ENCODE results near the gene EVL.

EVL gene

DNA sequence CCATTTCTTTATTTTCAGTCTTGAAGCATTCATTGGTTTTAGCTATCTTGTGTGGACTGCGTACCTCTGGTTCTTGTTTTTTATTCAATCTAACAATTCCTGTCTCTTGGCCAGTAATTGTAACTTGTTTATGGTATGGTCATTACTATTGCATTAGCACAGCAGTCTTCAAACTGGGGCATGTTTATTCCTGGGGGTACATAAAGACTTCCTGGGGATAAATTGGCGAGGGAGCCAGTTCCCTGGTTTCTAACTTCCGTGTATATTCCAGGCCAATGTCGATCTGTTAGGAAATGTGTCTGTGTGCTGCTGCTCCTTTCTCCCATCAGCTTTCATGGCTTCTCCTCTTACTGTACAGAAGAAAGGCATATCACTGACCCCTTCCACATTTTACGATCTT, 13.7 kb upstream of the EVL start:
- in situ Hi-C loops (cut with HindIII; ENCODE audit: low pct_ligation_motif_present, low sequenced_read_pairs): no loop called here
- DNase-seq: no peak
- no peaks in the 10 kb centered on the region for H3K36me3 ChIP-seq (replicated peaks)
- no peak overlapping the region for H3K4me3 ChIP-seq (ENCODE audit: low read depth, low read length)
- no peak overlapping the region for H3K27ac ChIP-seq
- TF ChIP-seq, protein P1, sequence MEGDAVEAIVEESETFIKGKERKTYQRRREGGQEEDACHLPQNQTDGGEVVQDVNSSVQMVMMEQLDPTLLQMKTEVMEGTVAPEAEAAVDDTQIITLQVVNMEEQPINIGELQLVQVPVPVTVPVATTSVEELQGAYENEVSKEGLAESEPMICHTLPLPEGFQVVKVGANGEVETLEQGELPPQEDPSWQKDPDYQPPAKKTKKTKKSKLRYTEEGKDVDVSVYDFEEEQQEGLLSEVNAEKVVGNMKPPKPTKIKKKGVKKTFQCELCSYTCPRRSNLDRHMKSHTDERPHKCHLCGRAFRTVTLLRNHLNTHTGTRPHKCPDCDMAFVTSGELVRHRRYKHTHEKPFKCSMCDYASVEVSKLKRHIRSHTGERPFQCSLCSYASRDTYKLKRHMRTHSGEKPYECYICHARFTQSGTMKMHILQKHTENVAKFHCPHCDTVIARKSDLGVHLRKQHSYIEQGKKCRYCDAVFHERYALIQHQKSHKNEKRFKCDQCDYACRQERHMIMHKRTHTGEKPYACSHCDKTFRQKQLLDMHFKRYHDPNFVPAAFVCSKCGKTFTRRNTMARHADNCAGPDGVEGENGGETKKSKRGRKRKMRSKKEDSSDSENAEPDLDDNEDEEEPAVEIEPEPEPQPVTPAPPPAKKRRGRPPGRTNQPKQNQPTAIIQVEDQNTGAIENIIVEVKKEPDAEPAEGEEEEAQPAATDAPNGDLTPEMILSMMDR (IDR thresholded peaks at IDR 0.05; ENCODE audit: low read depth, low read length, missing control alignments): no peak
- no peaks in the 10 kb centered on the region for H3K27me3 ChIP-seq (replicated peaks)

DNA sequence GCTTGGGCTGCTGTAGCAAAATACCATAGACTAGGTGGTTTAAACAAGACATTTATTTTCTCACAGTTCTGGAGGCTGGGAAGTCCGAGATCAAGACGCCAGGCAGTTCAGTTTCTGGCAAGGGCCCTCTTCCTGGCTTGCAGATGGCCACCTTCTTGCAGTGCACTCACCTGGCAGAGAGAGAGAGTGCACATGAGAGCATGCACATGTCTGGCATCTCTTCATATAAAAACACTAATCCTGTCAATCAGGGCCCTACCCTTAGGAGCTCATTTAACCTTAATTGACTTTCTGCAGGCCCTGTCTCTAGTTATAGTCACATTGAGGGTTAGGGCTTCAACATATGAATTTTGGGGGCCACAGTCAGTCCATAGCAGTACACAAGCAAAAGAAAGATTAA, 12.4 kb upstream of the EVL start:
- H3K36me3 ChIP-seq (replicated peaks): no peaks in the 10 kb centered on the region
- in situ Hi-C loops (cut with HindIII; ENCODE audit: low pct_ligation_motif_present, low sequenced_read_pairs): no loop called here
- H3K27ac ChIP-seq: no peak overlapping the region
- H3K27me3 ChIP-seq (replicated peaks): no peaks in the 10 kb centered on the region
- H3K4me3 ChIP-seq (ENCODE audit: low read depth, low read length): no peak overlapping the region
- TF ChIP-seq, protein P1 (IDR thresholded peaks at IDR 0.05; ENCODE audit: low read depth, low read length, missing control alignments): no peak
- DNase-seq: no peak

DNA sequence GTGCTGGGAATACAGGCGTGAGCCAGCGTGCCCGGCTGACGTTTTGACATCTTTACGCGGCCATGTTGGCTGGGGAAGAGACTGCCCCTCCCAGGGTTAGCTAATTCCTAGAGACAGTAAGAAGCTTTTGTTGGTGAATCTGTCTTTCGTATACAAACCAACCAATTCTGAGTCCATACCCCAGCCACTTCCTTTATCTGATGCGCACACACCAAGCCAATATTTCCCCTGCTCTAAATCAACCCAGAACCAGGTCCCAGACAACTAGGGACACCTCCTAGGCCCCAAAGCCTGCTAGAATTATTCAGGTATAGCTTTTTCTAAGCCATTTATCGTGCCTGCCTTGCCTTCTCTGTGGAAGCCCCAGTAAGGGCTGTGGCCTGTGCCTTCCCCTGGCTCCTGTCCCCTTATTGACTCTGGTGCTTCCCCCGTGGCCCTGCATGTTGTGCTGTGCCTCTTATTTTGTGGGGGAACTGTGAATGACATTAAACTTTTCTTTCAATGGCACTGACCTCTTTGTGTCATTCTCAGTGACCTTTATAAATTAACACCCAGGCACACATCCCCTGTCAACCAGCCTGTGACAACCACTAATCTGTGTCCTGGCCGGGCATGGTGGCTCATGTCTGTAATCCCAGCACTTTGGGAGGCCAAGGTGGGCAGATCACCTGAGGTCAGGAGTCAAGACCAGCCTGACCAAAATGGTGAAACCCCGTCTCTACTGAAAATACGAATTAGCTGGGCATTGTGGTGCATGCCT, 10.7 kb upstream of the EVL start:
- TF ChIP-seq, protein P1 (IDR thresholded peaks at IDR 0.05; ENCODE audit: low read depth, low read length, missing control alignments): no peak
- H3K27ac ChIP-seq: no peak overlapping the region
- no peak overlapping the region for H3K4me3 ChIP-seq (ENCODE audit: low read depth, low read length)
- H3K36me3 ChIP-seq (replicated peaks): no peaks in the 10 kb centered on the region
- H3K27me3 ChIP-seq (replicated peaks): no peaks in the 10 kb centered on the region
- in situ Hi-C loops (cut with HindIII; ENCODE audit: low pct_ligation_motif_present, low sequenced_read_pairs): no loop called here
- DNase-seq: no peak

DNA sequence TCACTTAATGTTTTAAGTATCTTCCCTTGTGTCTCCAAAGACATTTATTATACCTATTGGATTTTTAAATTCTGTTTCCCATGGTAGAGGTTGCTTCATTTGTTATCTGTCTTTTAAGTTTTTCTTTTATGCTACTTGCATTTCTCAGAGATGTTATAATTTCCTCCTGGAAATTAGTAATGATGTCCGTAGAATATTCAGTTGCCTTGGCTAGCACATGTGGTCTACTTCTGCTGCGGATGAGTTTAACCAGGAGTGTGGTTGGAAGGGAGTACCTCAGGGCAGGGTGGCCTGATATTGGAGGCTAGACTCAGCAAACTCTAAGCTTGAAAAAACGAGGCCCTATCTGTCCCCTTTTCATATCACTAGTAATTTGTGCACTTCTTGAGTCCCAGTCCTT, 8.8 kb upstream of the EVL start:
- H3K4me3 ChIP-seq (ENCODE audit: low read depth, low read length): no peak overlapping the region
- no peak for DNase-seq
- no peaks in the 10 kb centered on the region for H3K27me3 ChIP-seq (replicated peaks)
- TF ChIP-seq, protein P1 (IDR thresholded peaks at IDR 0.05; ENCODE audit: low read depth, low read length, missing control alignments): no peak
- no peaks in the 10 kb centered on the region for H3K36me3 ChIP-seq (replicated peaks)
- in situ Hi-C loops (cut with HindIII; ENCODE audit: low pct_ligation_motif_present, low sequenced_read_pairs): no loop called here
- H3K27ac ChIP-seq: no peak overlapping the region

DNA sequence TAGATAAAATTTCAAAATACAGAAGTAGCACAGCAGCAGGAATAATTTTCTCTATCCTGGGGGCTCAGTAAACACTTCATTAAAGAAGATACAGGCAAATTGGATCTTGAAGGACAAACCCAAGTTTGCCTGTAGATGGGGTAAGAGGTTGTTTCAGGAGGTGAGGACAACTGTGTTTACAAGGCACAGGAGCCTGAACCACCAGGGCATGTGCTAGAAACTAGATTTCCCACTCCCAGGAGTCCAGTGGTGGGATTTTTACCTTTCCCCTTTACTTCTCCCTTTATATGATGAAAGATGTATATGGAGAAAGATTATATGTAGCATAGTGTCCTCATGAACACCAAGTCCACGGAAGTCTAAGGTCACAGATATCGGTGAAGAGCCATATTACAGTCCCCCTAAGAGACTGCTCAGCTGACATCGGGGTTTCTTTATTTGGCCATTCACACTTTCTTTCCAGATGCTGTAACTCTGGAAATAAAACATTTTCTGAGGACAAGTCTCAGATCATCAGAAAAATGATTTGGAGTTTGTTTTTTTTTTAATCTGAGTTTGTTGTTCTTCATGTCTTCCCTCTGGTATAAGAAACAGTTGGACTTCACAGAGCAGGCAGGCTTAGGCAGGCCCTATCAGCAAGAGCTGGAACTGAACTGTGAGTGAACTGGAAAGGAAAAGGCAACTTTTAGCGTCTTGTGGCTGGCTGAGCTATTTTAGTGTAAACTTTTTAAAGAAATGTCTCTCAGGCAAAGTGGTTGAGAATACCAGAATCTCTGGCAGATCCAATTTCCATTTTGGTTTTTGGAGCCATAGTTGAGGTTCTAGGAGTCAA, 8.0 kb upstream of the EVL start:
- Histone ChIP-seq H3K27ac (no peak overlapping the region), H3K27me3 (replicated peaks) (no peaks in the 10 kb centered on the region), H3K4me3 (ENCODE audit: low read depth, low read length) (no peak overlapping the region), H3K36me3 (replicated peaks) (no peaks in the 10 kb centered on the region)
- TF ChIP-seq, protein P1 (IDR thresholded peaks at IDR 0.05; ENCODE audit: low read depth, low read length, missing control alignments): peak; percentile 47
- DNase-seq: peak; percentile 35
- in situ Hi-C loops (cut with HindIII; ENCODE audit: low pct_ligation_motif_present, low sequenced_read_pairs): no loop called here
